NCI-H82 (cell line): ENCODE results near the gene CFAP20DC.

Experiments
- DNase-seq: peaks from one replicate; lab custom pipeline; 2025; lab: John Stamatoyannopoulos, UW

Gene CFAP20DC

DNA sequence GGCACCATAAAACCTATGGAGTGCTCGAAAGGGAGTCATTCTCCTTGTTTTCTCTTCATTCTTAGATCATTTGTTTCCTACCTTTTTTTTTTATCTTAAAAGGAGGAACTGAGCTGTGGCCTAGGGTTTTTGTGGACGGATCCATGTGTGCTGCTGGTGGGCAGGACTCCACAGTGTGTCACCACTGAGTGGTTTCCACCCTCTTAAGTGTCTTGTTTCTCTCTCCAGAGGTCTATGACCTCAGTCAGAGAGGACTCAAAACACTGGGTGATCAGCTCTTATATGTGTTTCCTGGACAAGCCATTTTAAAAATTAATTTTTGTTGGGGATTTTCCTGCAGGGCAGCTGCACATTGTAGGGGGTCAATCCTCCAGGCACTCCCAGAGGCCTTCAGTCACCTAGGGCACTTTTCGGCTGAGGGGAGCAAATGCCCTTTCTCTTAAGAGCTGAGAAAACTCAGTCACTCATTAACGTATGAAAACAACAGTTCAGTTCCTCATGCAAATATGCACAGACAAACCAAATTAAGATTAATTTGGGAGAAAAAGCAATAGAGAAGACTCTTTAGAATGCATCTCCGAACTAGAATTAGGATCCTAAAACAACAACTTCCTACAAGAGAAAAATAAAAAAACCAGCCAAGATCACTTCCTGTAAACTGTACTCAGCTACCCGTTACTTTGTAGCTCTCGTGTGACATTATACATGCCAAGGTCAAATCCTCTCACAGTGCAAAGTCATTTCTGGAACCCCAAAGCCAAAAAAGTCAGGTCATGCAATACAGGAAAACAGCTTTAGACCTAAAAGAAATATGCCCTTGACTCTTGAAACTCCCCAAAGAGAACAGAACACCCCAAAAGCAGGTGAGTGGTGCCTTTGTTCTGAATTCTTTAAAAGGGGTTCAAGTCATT lies 355.6 kb downstream of the CFAP20DC start:
- DNase-seq, result no peak

DNA sequence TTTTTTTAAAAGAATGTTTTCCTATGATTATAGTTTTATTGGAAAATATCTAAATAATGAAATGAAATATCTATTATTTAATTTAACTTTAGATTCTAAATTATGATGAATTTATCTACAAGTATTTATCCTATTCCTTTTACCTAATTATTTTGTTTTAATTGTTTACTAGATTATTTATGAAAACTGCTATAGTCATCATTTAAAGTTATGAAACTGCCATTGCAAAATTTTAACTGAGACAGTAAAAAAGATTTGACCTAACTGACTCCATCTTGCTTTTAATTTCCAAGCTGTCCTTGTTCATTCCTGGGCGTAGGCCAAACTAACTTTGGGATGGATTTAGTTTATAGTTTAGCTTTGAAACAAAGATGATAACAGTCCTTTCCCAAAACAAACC lies 357.3 kb downstream of the CFAP20DC start:
- no peak for DNase-seq
